ENCODE results near the gene MED12L. TPM values are rescaled to one million over a fixed set of nuclear protein-coding genes. Genes with fewer than 3 reads are reported as not detected.

Gene MED12L
- total RNA-seq, 2 experiments from 2014 or later = 12.6 to 32.7 TPM

GRCh38 chr3:151120409-151120808 lies 34.9 kb downstream of the MED12L start:
- no peaks in the 10 kb centered on the region for H3K9me2 ChIP-seq (ENCODE audit: insufficient read depth, low read length)
- POLR2A ChIA-PET = interaction anchor here (0.5 to 1.4 kb wide), 4 partner anchors 20 to 60 kb away, joined by 3 to 8 read pairs (median 3); no protein-coding TSS in a partner anchor
- H2AFZ ChIP-seq (ENCODE audit: low read length) = no peak overlapping the region
- no peak for TF ChIP-seq EZH2phosphoT487 (IDR thresholded peaks at IDR 0.05; ENCODE audit: borderline replicate concordance, low read depth, low read length)
- no peak for TF ChIP-seq CTCF (conservative IDR thresholded peaks at IDR 0.05; ENCODE audit: low read length)
- no peak overlapping the region for H3K27ac ChIP-seq (ENCODE audit: low read depth, low read length, poor library complexity, severe bottlenecking)
- DNase-seq (ENCODE audit: low spot score) = no peak
- H3K4me2 ChIP-seq (ENCODE audit: low read length) = no peak overlapping the region
- intact Hi-C loops (cut with micrococcal nuclease; ENCODE audit: unreplicated experiment) = no loop called here
- H3K36me3 ChIP-seq (ENCODE audit: insufficient read depth, low read length) = peaks cover 15% of the 10 kb centered on the region; the same call in 1 of the 2 replicates
- H3K9me3 ChIP-seq (ENCODE audit: low read length) = no peaks in the 10 kb centered on the region
- no peaks in the 10 kb centered on the region; the same call in 1 of the 2 replicates for H3K79me2 ChIP-seq (ENCODE audit: insufficient read depth, low read depth, low read length)
- H4K20me1 ChIP-seq (ENCODE audit: insufficient read depth, low read length) = no peaks in the 10 kb centered on the region
- no peaks in the 10 kb centered on the region for H3K4me1 ChIP-seq (ENCODE audit: insufficient read depth, low read length, poor library complexity, severe bottlenecking)
- no peak overlapping the region for H3K4me3 ChIP-seq (ENCODE audit: low read depth, low read length, poor library complexity, severe bottlenecking)
- CTCF ChIA-PET (ENCODE audit: unreplicated experiment) = no interaction called here
- no TSS peak for BruUV-seq (replicated peaks)

- ChIA-PET CTCF (ENCODE audit: unreplicated experiment) (no interaction called here), POLR2A (interaction anchor here (0.7 to 1.1 kb wide), 2 partner anchors 34 to 60 kb away, joined by 3 read pairs; no protein-coding TSS in a partner anchor)
- Histone ChIP-seq H3K9me3 (ENCODE audit: low read length) (no peaks in the 10 kb centered on the region), H3K36me3 (ENCODE audit: insufficient read depth, low read length) (peaks cover 16% of the 10 kb centered on the region; the same call in 1 of the 2 replicates), H3K4me2 (ENCODE audit: low read length) (no peak overlapping the region), H4K20me1 (ENCODE audit: insufficient read depth, low read length) (no peaks in the 10 kb centered on the region), H3K4me1 (ENCODE audit: insufficient read depth, low read length, poor library complexity, severe bottlenecking) (no peaks in the 10 kb centered on the region), H3K27ac (ENCODE audit: low read depth, low read length, poor library complexity, severe bottlenecking) (no peak overlapping the region), H3K79me2 (ENCODE audit: insufficient read depth, low read depth, low read length) (no peaks in the 10 kb centered on the region; the same call in 1 of the 2 replicates), H2AFZ (ENCODE audit: low read length) (no peak overlapping the region), H3K9me2 (ENCODE audit: insufficient read depth, low read length) (no peaks in the 10 kb centered on the region), H3K4me3 (ENCODE audit: low read depth, low read length, poor library complexity, severe bottlenecking) (no peak overlapping the region)
- no peak for TF ChIP-seq EZH2phosphoT487 (IDR thresholded peaks at IDR 0.05; ENCODE audit: borderline replicate concordance, low read depth, low read length)
- intact Hi-C loops (cut with micrococcal nuclease; ENCODE audit: unreplicated experiment) = no loop called here
- DNase-seq (ENCODE audit: low spot score) = no peak
- BruUV-seq (replicated peaks) = no TSS peak
Measured at GRCh38 chr3:151121016-151121415, 35.6 kb downstream of the MED12L start.

- DNase-seq (ENCODE audit: low spot score) = no peak
- ChIA-PET POLR2A (interaction anchor here (0.6 to 1.3 kb wide), 3 partner anchors 8 to 254 kb away, joined by 3 read pairs; no protein-coding TSS in a partner anchor), CTCF (ENCODE audit: unreplicated experiment) (no interaction called here)
- Histone ChIP-seq H3K4me3 (ENCODE audit: low read depth, low read length, poor library complexity, severe bottlenecking) (no peak overlapping the region), H3K27ac (ENCODE audit: low read depth, low read length, poor library complexity, severe bottlenecking) (no peak overlapping the region), H3K4me1 (ENCODE audit: insufficient read depth, low read length, poor library complexity, severe bottlenecking) (no peaks in the 10 kb centered on the region), H3K9me2 (ENCODE audit: insufficient read depth, low read length) (no peaks in the 10 kb centered on the region), H2AFZ (ENCODE audit: low read length) (no peak overlapping the region), H3K79me2 (ENCODE audit: insufficient read depth, low read depth, low read length) (no peaks in the 10 kb centered on the region), H3K36me3 (ENCODE audit: insufficient read depth, low read length) (peaks cover 16% of the 10 kb centered on the region; the same call in 1 of the 2 replicates), H3K4me2 (ENCODE audit: low read length) (no peak overlapping the region), H4K20me1 (ENCODE audit: insufficient read depth, low read length) (no peaks in the 10 kb centered on the region), H3K9me3 (ENCODE audit: low read length) (no peaks in the 10 kb centered on the region)
- TF ChIP-seq CTCF (conservative IDR thresholded peaks at IDR 0.05; ENCODE audit: low read length) = no peak
- no peak for TF ChIP-seq EZH2phosphoT487 (IDR thresholded peaks at IDR 0.05; ENCODE audit: borderline replicate concordance, low read depth, low read length)
- intact Hi-C loops (cut with micrococcal nuclease; ENCODE audit: unreplicated experiment) = no loop called here
- BruUV-seq (replicated peaks) = no TSS peak
Measured at GRCh38 chr3:151123827-151124226, 38.4 kb downstream of the MED12L start.

Data from OCI-LY7 (cell line).